ENCODE measurements around the gene CD9. TPM values are rescaled to one million over a fixed set of nuclear protein-coding genes. Genes with fewer than 3 reads are reported as not detected.
A peak's percentile ranks its signal among the peaks of the same experiment; 100 is the strongest.

CD9 gene
- total RNA-seq, 4 donors from 2014 or later = 26.7 to 50.6 (median 48.4) TPM

DNA sequence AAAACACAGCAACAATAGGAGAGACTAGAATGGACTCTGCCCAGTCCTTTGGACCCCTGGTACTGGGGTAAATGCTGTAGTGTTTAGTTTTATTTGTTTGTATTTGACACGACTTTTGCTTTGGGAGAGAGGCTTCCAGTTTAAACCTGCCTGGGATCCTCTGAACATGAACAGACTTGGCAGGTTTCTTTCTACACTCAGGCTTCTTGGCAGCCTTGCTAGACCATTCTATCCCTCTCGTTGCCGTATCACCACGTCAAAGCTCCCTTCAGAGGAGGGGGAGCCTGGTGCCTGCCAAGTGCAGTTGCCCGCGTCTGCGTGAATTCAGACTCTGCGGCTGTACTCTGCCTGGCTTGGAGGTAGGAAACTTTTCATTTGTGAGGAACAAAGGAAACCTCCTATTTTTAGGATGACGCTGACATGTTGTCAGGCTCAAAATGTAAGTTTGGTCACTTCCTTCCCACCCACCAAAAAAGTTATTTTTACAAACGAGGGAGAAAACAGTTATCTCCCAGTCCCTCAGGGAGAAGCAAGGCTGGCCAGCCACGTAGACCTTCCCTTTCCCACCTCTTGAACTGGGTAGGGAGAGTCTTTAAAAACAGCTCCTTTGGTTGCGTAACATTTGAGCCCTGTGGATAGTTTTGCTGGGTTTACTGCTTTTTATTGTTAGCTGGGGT, 25.9 kb downstream of the CD9 start:
- intact Hi-C loops (cut with DNase I; ENCODE audit: low total_unique reads) (no loop called here), in situ Hi-C loops (cut with MboI; ENCODE audit: low sequenced_read_pairs in 4 of 4) (no loop called here)
- DNase-seq = peak; percentile 68 to 87
- Histone ChIP-seq H3K9me3 (no peaks in the 10 kb centered on the region), H3K4me3 (peak overlapping the region; percentile 15 to 42 (median 32)), H3K36me3 (no peaks in the 10 kb centered on the region), H3K27ac (peak overlapping the region; percentile 82 to 89 (median 86)), H3K27me3 (no peaks in the 10 kb centered on the region), H3K4me1 (peaks cover 75% of the 10 kb centered on the region in 2 donors)
- peak; percentile 62 to 69 for ATAC-seq
- TF ChIP-seq, protein P1, sequence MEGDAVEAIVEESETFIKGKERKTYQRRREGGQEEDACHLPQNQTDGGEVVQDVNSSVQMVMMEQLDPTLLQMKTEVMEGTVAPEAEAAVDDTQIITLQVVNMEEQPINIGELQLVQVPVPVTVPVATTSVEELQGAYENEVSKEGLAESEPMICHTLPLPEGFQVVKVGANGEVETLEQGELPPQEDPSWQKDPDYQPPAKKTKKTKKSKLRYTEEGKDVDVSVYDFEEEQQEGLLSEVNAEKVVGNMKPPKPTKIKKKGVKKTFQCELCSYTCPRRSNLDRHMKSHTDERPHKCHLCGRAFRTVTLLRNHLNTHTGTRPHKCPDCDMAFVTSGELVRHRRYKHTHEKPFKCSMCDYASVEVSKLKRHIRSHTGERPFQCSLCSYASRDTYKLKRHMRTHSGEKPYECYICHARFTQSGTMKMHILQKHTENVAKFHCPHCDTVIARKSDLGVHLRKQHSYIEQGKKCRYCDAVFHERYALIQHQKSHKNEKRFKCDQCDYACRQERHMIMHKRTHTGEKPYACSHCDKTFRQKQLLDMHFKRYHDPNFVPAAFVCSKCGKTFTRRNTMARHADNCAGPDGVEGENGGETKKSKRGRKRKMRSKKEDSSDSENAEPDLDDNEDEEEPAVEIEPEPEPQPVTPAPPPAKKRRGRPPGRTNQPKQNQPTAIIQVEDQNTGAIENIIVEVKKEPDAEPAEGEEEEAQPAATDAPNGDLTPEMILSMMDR (IDR thresholded peaks at IDR 0.05 in 4 of 5, conservative IDR thresholded peaks at IDR 0.05 in 1 of 5) = no peak
- peak; percentile 59 to 71 for TF ChIP-seq POLR2A (IDR thresholded peaks at IDR 0.05)

DNA sequence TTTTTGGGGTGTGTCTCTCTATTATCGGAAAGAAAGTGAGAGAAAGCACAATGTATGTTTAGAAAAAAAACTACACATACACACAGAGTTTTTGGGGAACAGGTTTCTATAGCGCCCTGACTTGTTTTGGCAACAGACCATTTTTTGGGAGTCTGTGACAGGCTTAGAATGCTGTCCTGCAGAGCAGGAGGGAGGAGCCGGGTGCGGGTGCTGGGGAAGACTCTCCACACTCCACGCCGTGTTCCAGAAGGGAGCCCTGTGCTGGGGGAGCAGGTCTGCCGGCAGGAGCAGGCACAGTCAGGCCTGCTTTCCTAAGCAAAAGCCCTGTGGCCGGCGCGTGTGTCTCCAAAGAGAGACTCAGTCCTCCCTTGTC, 26.5 kb downstream of the CD9 start:
- no peaks in the 10 kb centered on the region for H3K36me3 ChIP-seq
- in situ Hi-C loops (cut with MboI; ENCODE audit: low sequenced_read_pairs in 4 of 4) (no loop called here), intact Hi-C loops (cut with DNase I; ENCODE audit: low total_unique reads) (no loop called here)
- peak overlapping the region; percentile 15 to 42 (median 32) for H3K4me3 ChIP-seq
- H3K27me3 ChIP-seq = no peaks in the 10 kb centered on the region
- peaks cover 80 to 81% of the 10 kb centered on the region in 2 donors for H3K4me1 ChIP-seq
- TF ChIP-seq, protein P1 (IDR thresholded peaks at IDR 0.05 in 4 of 5, conservative IDR thresholded peaks at IDR 0.05 in 1 of 5) = no peak
- TF ChIP-seq POLR2A (IDR thresholded peaks at IDR 0.05) = no peak
- DNase-seq (peak in 1 of 2 donors; percentile 79), ATAC-seq (peak in 1 of 2 donors; percentile 38)
- H3K27ac ChIP-seq = peak overlapping the region; percentile 82 to 89 (median 86)
- no peaks in the 10 kb centered on the region for H3K9me3 ChIP-seq

DNA sequence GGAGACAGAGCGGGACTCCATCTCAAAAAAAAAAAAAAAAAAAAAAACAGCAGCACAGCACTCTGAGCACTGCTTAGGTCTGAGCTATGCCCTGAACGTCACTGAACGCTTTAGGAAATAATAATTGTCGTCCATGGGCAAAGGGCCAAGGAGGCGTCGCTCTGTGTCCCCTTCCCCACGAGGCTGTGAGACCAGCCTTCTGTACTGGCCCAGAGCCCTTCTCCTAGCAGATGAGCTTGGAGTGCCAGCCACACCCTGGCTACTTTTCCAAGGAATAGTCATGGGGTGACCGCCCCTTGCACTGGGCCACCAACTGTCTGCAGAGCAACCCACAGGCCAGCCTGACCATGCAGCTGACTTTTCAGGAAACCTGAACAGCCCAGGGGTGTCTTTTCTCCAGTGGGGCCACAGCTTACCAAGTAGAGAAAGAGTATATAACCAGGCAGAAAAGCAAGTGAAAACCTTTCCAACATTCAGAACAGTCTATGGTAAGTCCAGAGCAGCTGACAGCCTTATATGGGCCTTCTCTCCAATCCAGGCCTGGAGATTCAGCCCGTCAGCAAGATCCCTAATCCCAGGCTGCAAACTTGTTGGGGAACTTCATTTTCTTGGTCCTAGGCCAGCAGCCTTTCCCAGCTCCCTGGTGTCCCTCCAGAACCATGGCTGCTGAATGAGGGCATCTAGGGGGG, 28.5 kb downstream of the CD9 start:
- Histone ChIP-seq H3K36me3 (no peaks in the 10 kb centered on the region), H3K27ac (peak overlapping the region; percentile 82 to 89 (median 86)), H3K4me1 (peaks cover 91 to 92% of the 10 kb centered on the region in 2 donors), H3K4me3 (no peak overlapping the region), H3K9me3 (no peaks in the 10 kb centered on the region), H3K27me3 (no peaks in the 10 kb centered on the region)
- in situ Hi-C loops (cut with MboI; ENCODE audit: low sequenced_read_pairs in 4 of 4) = no loop called here
- peak; percentile 48 to 82 for DNase-seq
- intact Hi-C loops (cut with DNase I; ENCODE audit: low total_unique reads) = no loop called here
- peak in 1 of 2 donors; percentile 14 for TF ChIP-seq POLR2A (IDR thresholded peaks at IDR 0.05)
- TF ChIP-seq, protein P1 (IDR thresholded peaks at IDR 0.05 in 4 of 5, conservative IDR thresholded peaks at IDR 0.05 in 1 of 5) = no peak
- ATAC-seq = peak; percentile 10 to 16

DNA sequence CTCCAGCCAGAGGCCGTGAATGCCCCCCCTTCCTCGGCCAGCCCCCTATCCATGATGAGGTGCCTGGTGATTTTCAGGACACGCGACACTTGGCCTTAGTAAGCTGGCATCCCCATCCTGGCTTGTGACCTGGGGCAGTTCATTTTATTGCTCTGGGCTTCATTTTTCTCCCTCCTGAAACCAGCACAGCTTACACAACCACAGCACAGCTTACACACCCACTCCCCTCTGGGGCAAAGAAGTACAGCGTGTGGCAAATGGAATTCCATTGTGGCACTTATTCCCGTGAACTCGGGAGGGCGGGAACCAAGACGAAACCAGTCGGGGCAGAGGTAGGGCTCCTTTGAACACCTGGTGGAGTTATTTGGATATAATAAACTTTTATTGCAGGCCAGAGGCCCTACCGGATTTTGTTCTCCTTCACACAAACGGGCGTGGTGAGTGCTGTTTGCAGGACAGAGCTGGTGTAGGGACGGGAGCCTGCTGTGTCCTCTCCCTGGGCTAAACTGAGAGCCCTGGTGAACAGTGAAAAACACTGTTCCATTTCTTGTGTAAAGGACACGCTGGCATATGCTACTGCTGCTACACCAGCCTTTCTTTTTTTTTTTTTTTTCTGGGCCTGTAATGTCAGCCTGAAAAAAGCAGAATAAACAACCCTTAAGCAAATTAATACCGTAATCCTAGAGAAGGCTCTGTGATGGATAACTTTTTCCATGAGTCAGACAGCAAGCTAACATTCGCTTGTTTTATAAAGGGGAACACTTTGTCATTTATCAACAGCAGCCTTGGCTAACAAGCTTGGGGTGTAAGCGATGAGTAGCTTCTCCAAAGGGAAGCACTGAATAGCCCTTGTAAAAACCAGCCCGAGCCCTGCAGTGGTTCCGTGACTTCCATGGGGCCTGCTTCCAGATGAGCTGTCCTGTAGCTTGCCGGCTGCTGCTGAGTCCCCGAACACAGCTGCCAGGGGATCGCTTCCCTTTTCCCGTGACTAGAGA, 29.3 kb downstream of the CD9 start:
- H3K36me3 ChIP-seq = no peaks in the 10 kb centered on the region
- H3K4me1 ChIP-seq = peaks cover 92 to 98% of the 10 kb centered on the region in 2 donors
- H3K9me3 ChIP-seq = no peaks in the 10 kb centered on the region
- intact Hi-C loops (cut with DNase I; ENCODE audit: low total_unique reads) (no loop called here), in situ Hi-C loops (cut with MboI; ENCODE audit: low sequenced_read_pairs in 4 of 4) (no loop called here)
- no peak for TF ChIP-seq POLR2A (IDR thresholded peaks at IDR 0.05)
- TF ChIP-seq, protein P1 (IDR thresholded peaks at IDR 0.05 in 4 of 5, conservative IDR thresholded peaks at IDR 0.05 in 1 of 5) = no peak
- peak in 1 of 2 donors; percentile 17 for ATAC-seq
- no peaks in the 10 kb centered on the region for H3K27me3 ChIP-seq
- H3K27ac ChIP-seq = peak overlapping the region; percentile 82 to 89 (median 86)
- peak; percentile 73 to 75 for DNase-seq
- H3K4me3 ChIP-seq = peak overlapping the region in 2 of 4 donors; percentile 9 to 27

Measured in gastrocnemius medialis (tissue), 4 donors.